IMR-90 (cell line): Measurements from ENCODE around the gene POMT2. TPM values are rescaled to one million over a fixed set of nuclear protein-coding genes. Genes with fewer than 3 reads are reported as not detected.

ENCODE experiments used
- ATAC-seq: fragments of 200-7000 bp; cut with Tn5 transposase; 2 replicates; pipeline ENCODE4 v1.9.1; 2020; ENCODE audit warnings: low read depth, mild to moderate bottlenecking, moderate library complexity
- BruUV-seq: library from RNA; stranded (reverse); fragments of 400-500 nt; replicated peaks from 2 replicates; lab custom pipeline; 2021; lab: Mats Ljungman, UMichigan
- CTCF ChIA-PET: fragments of 300-600 bp; formaldehyde crosslinking; extraction: SDS; loops from one replicate; lab custom pipeline; 2021; ENCODE audit warnings: antibody characterized with exemption; lab: Yijun Ruan, JAX
- POLR2A ChIA-PET: fragments of 300-600 bp; sonication (Branson Sonifier 250); formaldehyde crosslinking; loops from one replicate; lab custom pipeline; 2022; ENCODE audit warnings: antibody characterized with exemption; ENCODE audit not compliant: unreplicated experiment; lab: Charles Lee
- DNase-seq: peaks from one replicate; pipeline ENCODE4 v3.0.0; 2013
- H2AFZ ChIP-seq: replicated peaks from 2 replicates; pipeline ENCODE3; 2013; ENCODE audit warnings: low read length, mild to moderate bottlenecking; ENCODE audit not compliant: poor library complexity
- H2AK5ac ChIP-seq: 2 replicates; pipeline ENCODE4 v1.6.1; 2013; ENCODE audit warnings: low read depth, low read length, inconsistent platforms
- H2AK9ac ChIP-seq: replicated peaks from 2 replicates; pipeline ENCODE3; 2013; ENCODE audit warnings: mild to moderate bottlenecking, low read depth, low read length, moderate library complexity; ENCODE audit not compliant: poor library complexity
- H2BK120ac ChIP-seq: 2 replicates; pipeline ENCODE4 v1.6.1; 2013; ENCODE audit warnings: low read depth, low read length, inconsistent platforms
- H2BK15ac ChIP-seq: 3 replicates; pipeline ENCODE4 v1.6.1; 2013; ENCODE audit warnings: low read depth, low read length, inconsistent platforms
- H2BK20ac ChIP-seq: 2 replicates; pipeline ENCODE4 v1.6.1; 2013; ENCODE audit warnings: low read depth, mild to moderate bottlenecking, inconsistent platforms, low read length, moderate library complexity
- H2BK5ac ChIP-seq: 2 replicates; pipeline ENCODE4 v1.6.1; 2013; ENCODE audit warnings: mild to moderate bottlenecking, low read depth, low read length, inconsistent platforms; ENCODE audit not compliant: poor library complexity, severe bottlenecking
- H3K14ac ChIP-seq: replicated peaks from 2 replicates; pipeline ENCODE4 v1.6.1; 2013; ENCODE audit warnings: low read depth, low read length, inconsistent platforms
- H3K18ac ChIP-seq: 2 replicates; pipeline ENCODE4 v1.6.1; 2013; ENCODE audit warnings: low read depth, low read length, control low read depth
- H3K23ac ChIP-seq: 2 replicates; pipeline ENCODE4 v1.6.1; 2013; ENCODE audit warnings: low read depth, low read length, inconsistent platforms
- H3K27ac ChIP-seq: 2 replicates; pipeline ENCODE4 v1.5.1; 2013; ENCODE audit warnings: mild to moderate bottlenecking, control low read depth, low read length; ENCODE audit not compliant: insufficient read depth
- H3K27me3 ChIP-seq: 2 replicates; pipeline ENCODE4 v1.6.1; 2013; ENCODE audit warnings: low read length; ENCODE audit not compliant: control insufficient read depth, insufficient read depth
- H3K36me3 ChIP-seq: 2 replicates; pipeline ENCODE4 v1.6.1; 2013; ENCODE audit warnings: low read length, mixed read lengths; ENCODE audit not compliant: control insufficient read depth, insufficient read depth
- H3K4ac ChIP-seq: 2 replicates; pipeline ENCODE4 v1.6.1; 2013; ENCODE audit warnings: low read depth, low read length, inconsistent platforms
- H3K4me1 ChIP-seq: 2 replicates; pipeline ENCODE4 v1.6.1; 2013; ENCODE audit warnings: low read length, mixed read lengths; ENCODE audit not compliant: control insufficient read depth, insufficient read depth
- H3K4me2 ChIP-seq: 2 replicates; pipeline ENCODE4 v1.6.1; 2013; ENCODE audit warnings: low read depth, mild to moderate bottlenecking, control low read depth, low read length, moderate library complexity
- H3K4me3 ChIP-seq: 2 replicates; pipeline ENCODE4 v1.5.1; 2013; ENCODE audit warnings: low read depth, mild to moderate bottlenecking, control low read depth, low read length, moderate library complexity; ENCODE audit not compliant: insufficient read depth
- H3K56ac ChIP-seq: 2 replicates; pipeline ENCODE4 v1.6.1; 2013; ENCODE audit warnings: low read length, inconsistent platforms; ENCODE audit not compliant: insufficient read depth; ENCODE audit errors: extremely low read depth
- H3K79me1 ChIP-seq, 2 experiments: 2 replicates each; pipeline ENCODE4 v1.6.1; 2013; ENCODE audit warnings: low read length in 2 of 2, inconsistent platforms in 1 of 2, low read depth in 1 of 2
- H3K9ac ChIP-seq: 2 replicates; pipeline ENCODE4 v1.6.1; 2013; ENCODE audit warnings: low read depth, low read length, control low read depth
- H3K9me1 ChIP-seq: 2 replicates; pipeline ENCODE4 v1.6.1; 2013; ENCODE audit warnings: low read length, inconsistent platforms; ENCODE audit not compliant: insufficient read depth
- H3K9me3 ChIP-seq: 2 replicates; pipeline ENCODE4 v1.6.1; 2013; ENCODE audit warnings: low read length; ENCODE audit not compliant: control insufficient read depth, insufficient read depth
- H4K20me1 ChIP-seq: 2 replicates; pipeline ENCODE4 v1.6.1; 2013; ENCODE audit warnings: low read length, inconsistent platforms; ENCODE audit not compliant: insufficient read depth
- H4K5ac ChIP-seq: 2 replicates; pipeline ENCODE4 v1.6.1; 2013; ENCODE audit warnings: mild to moderate bottlenecking, low read depth, low read length, control low read depth
- H4K8ac ChIP-seq, 2 experiments: 2 replicates each; pipeline ENCODE4 v1.6.1; 2013; ENCODE audit warnings: low read depth in 2 of 2, low read length in 2 of 2, control low read depth in 1 of 2, inconsistent platforms in 1 of 2
- H4K91ac ChIP-seq: 2 replicates; pipeline ENCODE4 v1.6.1; 2013; ENCODE audit warnings: low read depth, low read length, inconsistent platforms; ENCODE audit not compliant: insufficient read depth
- CTCF ChIP-seq: conservative IDR thresholded peaks from 2 replicates; pipeline ENCODE4 v1.5.1; 2012; ENCODE audit warnings: mild to moderate bottlenecking, low read depth, low read length, improper control_type of control experiment
- NFE2L2 ChIP-seq: fragments of 150-350 bp; IDR thresholded peaks from 2 replicates; pipeline ENCODE4 v1.6.1; 2016; ENCODE audit warnings: low read depth, mild to moderate bottlenecking, low read length
- RAD21 ChIP-seq: IDR thresholded peaks from 2 replicates; pipeline ENCODE4 v1.6.1; 2012; ENCODE audit warnings: low read length, improper control_type of control experiment
- SMC3 ChIP-seq: fragments of 150-350 bp; IDR thresholded peaks from 2 replicates; pipeline ENCODE4 v1.6.1; 2016; ENCODE audit warnings: low read depth, mild to moderate bottlenecking, antibody characterized with exemption, low read length, moderate library complexity
- WGBS, 2 experiments: methylation state at CpG; one replicate each; pipeline versions ENCODE4 v1.1.5 to v1.1.7; 2013; ENCODE audit warnings: missing lambda C conversion rate in 2 of 2; ENCODE audit not compliant: insufficient read length in 1 of 2; ENCODE audit errors: extremely low coverage in 2 of 2; 5-methylcytosine and 5-hydroxymethylcytosine counted together
- dilution Hi-C: fragments of 300-500 bp; cut with HindIII; formaldehyde crosslinking; loops from one replicate; pipeline ENCODE4 v1.14.3; 2018; ENCODE audit warnings: low sequenced_read_pairs; ENCODE audit not compliant: unreplicated experiment
- in situ Hi-C: fragments of 300-500 bp; cut with MboI; formaldehyde crosslinking; loops from 3 replicates; pipeline ENCODE4 v1.14.3; 2019; ENCODE audit warnings: low sequenced_read_pairs, inconsistent platforms, mixed read lengths
- intact Hi-C: fragments of 100-400 bp; cut with micrococcal nuclease; formaldehyde crosslinking; loops from 2 replicates; pipeline ENCODE4 v1.10.0; 2022
- polyA plus RNA-seq, 3 experiments: library from polyadenylated mRNA; depleted of rRNA; stranded (reverse); fragments of >200 nt; gene quantifications; 2 replicates each; pipeline ENCODE4 v1.2.3, GENCODE V29; 2012; ENCODE audit warnings: low replicate concordance in 1 of 3
- total RNA-seq: library from RNA; depleted of rRNA; stranded (reverse); fragments of >200 nt; gene quantifications from 2 replicates; pipeline ENCODE4 v1.2.3, GENCODE V29; 2012

Gene POMT2
- total and polyA plus RNA-seq, 2 of the 4 experiments (the other 2 are of a cell fraction) = 6.5 to 13.0 TPM

DNA sequence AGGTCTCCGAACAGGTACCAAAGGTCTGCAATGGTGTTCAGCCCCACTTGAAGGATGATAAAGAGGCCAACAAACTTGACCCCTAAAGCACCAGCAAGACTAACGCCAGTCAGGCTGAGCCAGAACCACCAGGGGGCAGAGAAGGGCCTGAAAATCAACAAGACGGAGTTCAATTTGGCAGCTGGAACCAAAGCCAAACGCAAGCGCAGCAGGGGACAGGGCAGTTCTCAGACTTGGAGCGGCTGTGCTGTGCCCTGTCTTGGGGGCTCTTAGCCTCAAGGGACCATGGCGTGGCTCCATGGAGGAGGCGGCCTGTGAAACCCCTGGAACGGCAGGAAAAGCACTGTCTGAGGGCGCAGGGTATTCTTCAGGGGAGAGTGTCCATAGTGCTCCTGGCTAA lies 19.6 kb downstream of the POMT2 start:
- H2AK9ac ChIP-seq = peak overlapping the region; percentile 37
- H2BK15ac ChIP-seq = no peak overlapping the region
- no peaks in the 10 kb centered on the region for H3K27me3 ChIP-seq
- H3K9ac ChIP-seq = no peak overlapping the region
- no peak overlapping the region for H4K5ac ChIP-seq
- H3K4me3 ChIP-seq = no peak overlapping the region
- H3K9me1 ChIP-seq = peaks cover 15% of the 10 kb centered on the region
- H4K20me1 ChIP-seq = peaks cover 9% of the 10 kb centered on the region; the same call in 1 of the 2 replicates
- no peaks in the 10 kb centered on the region for H3K9me3 ChIP-seq
- no TSS peak for BruUV-seq
- no peak overlapping the region for H3K18ac ChIP-seq
- H2AFZ ChIP-seq = peak overlapping the region; percentile 51
- peak overlapping the region; percentile 76 for H2AK5ac ChIP-seq
- no peak overlapping the region for H3K27ac ChIP-seq
- H3K23ac ChIP-seq = no peak overlapping the region
- DNase-seq (peak; percentile 85), ATAC-seq (peak; percentile 81)
- no peak overlapping the region for H4K91ac ChIP-seq
- H2BK120ac ChIP-seq = peak overlapping the region; percentile 22; the same call in 1 of the 2 replicates
- TF ChIP-seq RAD21 = peak; percentile 86
- TF ChIP-seq SMC3 = peak; percentile 93
- TF ChIP-seq CTCF = peak; percentile 91
- TF ChIP-seq NFE2L2 = no peak
- WGBS, 2 experiments = 12% methylated on average over 5 of the region's 10 CpGs; no CpG with 5 or more reads in 1 of the 2 experiments
- no peak overlapping the region for H2BK5ac ChIP-seq
- H3K4me2 ChIP-seq = no peak overlapping the region
- no peak overlapping the region for H3K14ac ChIP-seq
- dilution Hi-C loops = no loop called here
- peaks cover 10% of the 10 kb centered on the region for H3K4me1 ChIP-seq
- in situ Hi-C loops = loop anchor here (25.0 kb wide), 1 partner anchor 414 kb away; no protein-coding TSS in a partner anchor
- peaks cover 9% of the 10 kb centered on the region for H3K36me3 ChIP-seq
- peaks cover 6 to 15% of the 10 kb centered on the region in 2 experiments for H3K79me1 ChIP-seq
- H4K8ac ChIP-seq = no peak overlapping the region
- no peak overlapping the region for H2BK20ac ChIP-seq
- ChIA-PET CTCF (interaction anchor here (0.8 to 7.0 kb wide), 5 partner anchors 13 to 137 kb away, joined by 3 to 116 read pairs (median 3); no protein-coding TSS in a partner anchor), POLR2A (no interaction called here)
- no peak overlapping the region for H3K56ac ChIP-seq
- H3K4ac ChIP-seq = peak overlapping the region; percentile 7; the same call in 1 of the 2 replicates
- intact Hi-C loops = loop anchor here (1.0 to 5.0 kb wide), 4 partner anchors 15 to 429 kb away; partner anchors contain the start of gene AHSA1
